SU-DHL-6 (cell line): ENCODE results near the gene CSF3R.

Experiments
- H2AFZ ChIP-seq: fragments of 200-600 bp; sonication (generic); 2 replicates; pipeline ENCODE4 v1.6.1; 2014; ENCODE audit warnings: low read depth, mild to moderate bottlenecking, moderate library complexity, mixed read lengths, antibody characterized with exemption, low read length; ENCODE audit not compliant: severe bottlenecking
- H3F3A ChIP-seq: fragments of 200-600 bp; shearing (Covaris generic); 2 replicates; pipeline ENCODE4 v1.6.0; 2016; ENCODE audit warnings: antibody characterized with exemption, mild to moderate bottlenecking; ENCODE audit not compliant: insufficient read depth
- H3K27ac ChIP-seq: fragments of 200-600 bp; sonication (generic); 2 replicates; pipeline ENCODE4 v1.5.1; 2016; ENCODE audit warnings: low read depth, mild to moderate bottlenecking, low read length, moderate library complexity, mixed read lengths
- H3K27me3 ChIP-seq: fragments of 200-600 bp; sonication (generic), shearing (Covaris generic); 2 replicates; pipeline ENCODE4 v1.6.0; 2014; ENCODE audit warnings: mild to moderate bottlenecking, low read length
- H3K36me3 ChIP-seq: fragments of 200-600 bp; sonication (generic); 2 replicates; pipeline ENCODE4 v1.6.1; 2014; ENCODE audit warnings: mild to moderate bottlenecking, low read length, mixed read lengths
- H3K4me2 ChIP-seq: fragments of 300-600, 200-600 bp; shearing (Covaris generic), sonication (generic); 2 replicates; pipeline ENCODE4 v1.6.0; 2014; ENCODE audit warnings: low read length, low read depth, mild to moderate bottlenecking; ENCODE audit not compliant: poor library complexity, severe bottlenecking
- H3K4me3 ChIP-seq: fragments of 200-600 bp; sonication (generic); 2 replicates; pipeline ENCODE4 v1.5.1; 2014; ENCODE audit warnings: antibody characterized with exemption, low read length, mild to moderate bottlenecking, mixed read lengths; ENCODE audit not compliant: insufficient read depth, poor library complexity, severe bottlenecking
- H3K79me2 ChIP-seq: fragments of 200-600 bp; sonication (generic); 2 replicates; pipeline ENCODE4 v1.6.1; 2014; ENCODE audit warnings: mild to moderate bottlenecking, low read length, moderate library complexity; ENCODE audit not compliant: insufficient read depth
- H3K9ac ChIP-seq: fragments of 200-600 bp; sonication (generic); 2 replicates; pipeline ENCODE4 v1.7.0; 2014; ENCODE audit warnings: mild to moderate bottlenecking, low read length
- H3K9me2 ChIP-seq: fragments of 200-600 bp; sonication (generic); replicated peaks from 2 replicates; pipeline ENCODE4 v1.6.1; 2014; ENCODE audit warnings: low read length; ENCODE audit not compliant: insufficient read depth
- H3K9me3 ChIP-seq: fragments of 200-600 bp; sonication (generic); 2 replicates; pipeline ENCODE4 v1.6.1; 2014; ENCODE audit warnings: low read length, mixed read lengths; ENCODE audit not compliant: insufficient read depth
- H4K20me1 ChIP-seq: fragments of 200-600 bp; sonication (generic); 2 replicates; pipeline ENCODE4 v1.6.1; 2014; ENCODE audit warnings: low read depth, mild to moderate bottlenecking, antibody characterized with exemption, low read length, moderate library complexity, mixed read lengths
- CTCF ChIP-seq: fragments of 200-600 bp; sonication (generic); IDR thresholded peaks from one replicate; pipeline ENCODE4 v1.5.1; 2017; ENCODE audit warnings: antibody characterized with exemption, mild to moderate bottlenecking, low read length, moderate library complexity; ENCODE audit not compliant: insufficient read depth, poor library complexity, severe bottlenecking
- EZH2phosphoT487 ChIP-seq: fragments of 200-600 bp; sonication (generic), shearing (Covaris generic); conservative IDR thresholded peaks from 2 replicates; pipeline ENCODE4 v1.6.1; 2018; ENCODE audit warnings: mild to moderate bottlenecking, antibody characterized with exemption, low read length, moderate library complexity, mixed read lengths

CSF3R gene

GRCh38 chr1:36420409-36420808 is 62.3 kb downstream of the CSF3R start:
- H3K9ac ChIP-seq = no peak overlapping the region
- no peaks in the 10 kb centered on the region for H4K20me1 ChIP-seq
- H3K27ac ChIP-seq = no peak overlapping the region
- H3K27me3 ChIP-seq = no peaks in the 10 kb centered on the region
- no peaks in the 10 kb centered on the region for H3K9me2 ChIP-seq
- H3K4me3 ChIP-seq = no peak overlapping the region
- H3K9me3 ChIP-seq = no peaks in the 10 kb centered on the region
- peak overlapping the region; percentile 66 for H2AFZ ChIP-seq
- H3F3A ChIP-seq = no peaks in the 10 kb centered on the region
- H3K36me3 ChIP-seq = no peaks in the 10 kb centered on the region
- no peak for TF ChIP-seq CTCF
- TF ChIP-seq EZH2phosphoT487 = no peak
- no peak overlapping the region for H3K4me2 ChIP-seq
- no peaks in the 10 kb centered on the region for H3K79me2 ChIP-seq

DNA sequence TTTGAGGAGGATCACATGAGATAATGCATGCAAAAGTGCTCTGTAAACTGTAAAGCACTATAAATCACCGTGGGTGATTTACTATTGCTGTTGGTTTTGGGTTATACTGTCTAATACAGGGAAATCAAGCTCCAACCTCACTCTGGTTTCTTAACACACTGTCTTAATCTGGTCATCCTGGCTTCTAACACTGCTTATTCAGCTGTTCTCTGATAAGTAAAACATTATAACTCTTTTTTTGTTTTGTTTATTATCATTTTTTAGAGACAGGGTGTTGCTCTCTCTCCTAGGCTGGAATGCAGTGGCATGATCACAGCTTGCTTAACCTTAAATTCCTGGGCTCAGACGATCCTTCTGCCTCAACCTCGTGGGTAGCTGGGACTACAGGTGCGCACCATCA is 63.1 kb downstream of the CSF3R start:
- Histone ChIP-seq H3K27ac (no peak overlapping the region), H3K4me3 (no peak overlapping the region), H3K4me2 (no peak overlapping the region)

DNA sequence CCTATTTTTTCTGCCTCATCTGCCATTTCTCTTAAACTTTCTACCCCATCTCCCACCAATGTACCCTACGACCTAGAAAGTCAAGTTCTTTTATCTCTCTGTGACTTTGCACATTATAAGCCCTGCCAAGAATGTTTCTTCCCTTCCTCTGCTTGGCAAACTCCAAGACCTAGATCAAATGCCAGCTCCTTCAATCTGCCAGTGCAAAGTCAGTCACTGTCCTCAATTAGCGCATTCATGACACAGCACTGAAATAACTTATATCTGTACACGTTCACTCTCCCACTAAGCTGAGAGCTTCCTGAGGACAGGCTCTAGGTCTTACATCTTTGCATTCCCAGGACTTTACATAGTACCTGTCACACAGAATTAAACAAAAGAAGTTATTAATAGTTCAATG is 63.6 kb downstream of the CSF3R start:
- Histone ChIP-seq H2AFZ (no peak overlapping the region), H3F3A (no peaks in the 10 kb centered on the region), H3K4me3 (no peak overlapping the region), H3K9ac (no peak overlapping the region), H4K20me1 (no peaks in the 10 kb centered on the region), H3K36me3 (no peaks in the 10 kb centered on the region), H3K4me2 (no peak overlapping the region), H3K27ac (no peak overlapping the region), H3K27me3 (no peaks in the 10 kb centered on the region), H3K9me2 (no peaks in the 10 kb centered on the region), H3K79me2 (no peaks in the 10 kb centered on the region), H3K9me3 (no peaks in the 10 kb centered on the region)
- TF ChIP-seq CTCF = no peak
- no peak for TF ChIP-seq EZH2phosphoT487

More for the DNA sequence above, 63.1 kb downstream of the CSF3R start:
- no peak overlapping the region for H3K9ac ChIP-seq
- no peaks in the 10 kb centered on the region for H3K79me2 ChIP-seq
- no peaks in the 10 kb centered on the region for H3K9me2 ChIP-seq
- no peaks in the 10 kb centered on the region for H4K20me1 ChIP-seq
- H3F3A ChIP-seq = no peaks in the 10 kb centered on the region
- no peak overlapping the region for H2AFZ ChIP-seq
- H3K9me3 ChIP-seq = no peaks in the 10 kb centered on the region
- H3K36me3 ChIP-seq = no peaks in the 10 kb centered on the region
- no peaks in the 10 kb centered on the region for H3K27me3 ChIP-seq
- TF ChIP-seq EZH2phosphoT487 = no peak

DNA sequence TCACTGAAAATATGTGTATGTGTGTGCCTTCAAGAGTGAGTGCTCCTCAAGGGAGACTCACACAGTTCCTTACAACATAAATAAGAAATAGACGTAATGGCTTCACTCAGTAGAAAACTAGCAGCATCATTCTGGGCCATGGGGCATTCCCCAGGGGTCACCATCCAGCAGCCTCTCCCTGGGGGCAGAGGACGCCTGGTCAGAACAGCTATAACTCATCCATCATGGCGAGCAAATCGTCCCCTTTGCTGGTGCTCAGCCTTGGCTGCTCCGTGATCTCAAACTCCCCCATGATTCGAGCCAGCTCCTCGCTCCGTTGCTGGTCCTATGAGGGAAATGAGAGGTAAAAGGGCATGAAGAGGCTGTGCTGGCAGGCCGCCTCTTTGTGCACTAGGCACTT is 64.8 kb downstream of the CSF3R start:
- no peak for TF ChIP-seq CTCF
- no peak for TF ChIP-seq EZH2phosphoT487
- H3K27me3 ChIP-seq = no peaks in the 10 kb centered on the region

More for the DNA sequence above, 64.8 kb downstream of the CSF3R start:
- Histone ChIP-seq H2AFZ (no peak overlapping the region), H3K9ac (no peak overlapping the region), H3K9me3 (no peaks in the 10 kb centered on the region), H3K36me3 (no peaks in the 10 kb centered on the region), H3K9me2 (no peaks in the 10 kb centered on the region), H3K27ac (no peak overlapping the region), H3K4me3 (no peak overlapping the region), H3F3A (no peaks in the 10 kb centered on the region), H3K4me2 (no peak overlapping the region), H4K20me1 (no peaks in the 10 kb centered on the region), H3K79me2 (no peaks in the 10 kb centered on the region)
